ENCODE results near the gene ME2.
"Not testable (repeated sequence)": the region's sequence is repeated elsewhere in the genome, so short reads cannot be mapped to it uniquely, and the experiment has no call there.

The ME2 gene

DNA sequence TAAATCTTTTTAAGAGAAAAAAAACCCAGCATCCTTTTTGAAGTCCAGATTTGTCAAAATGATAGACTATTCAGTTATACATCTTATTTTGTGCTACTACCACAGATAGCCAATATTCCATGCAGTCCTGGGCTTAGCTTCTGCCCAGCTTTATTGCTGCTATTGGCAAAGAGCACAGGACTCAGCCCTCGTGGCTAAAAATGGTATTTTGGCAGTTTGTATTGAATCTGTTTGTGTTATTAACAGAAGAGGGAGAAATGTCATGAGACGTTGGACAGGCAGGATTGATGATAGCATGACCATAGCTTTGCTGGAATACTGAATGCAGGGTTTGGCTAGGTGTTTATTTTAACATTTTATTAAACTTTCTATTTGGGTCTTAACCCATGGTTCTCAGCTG is 108.3 kb downstream of the ME2 start:
- H3K27ac ChIP-seq, result no peak overlapping the region
- TF ChIP-seq, protein P1, sequence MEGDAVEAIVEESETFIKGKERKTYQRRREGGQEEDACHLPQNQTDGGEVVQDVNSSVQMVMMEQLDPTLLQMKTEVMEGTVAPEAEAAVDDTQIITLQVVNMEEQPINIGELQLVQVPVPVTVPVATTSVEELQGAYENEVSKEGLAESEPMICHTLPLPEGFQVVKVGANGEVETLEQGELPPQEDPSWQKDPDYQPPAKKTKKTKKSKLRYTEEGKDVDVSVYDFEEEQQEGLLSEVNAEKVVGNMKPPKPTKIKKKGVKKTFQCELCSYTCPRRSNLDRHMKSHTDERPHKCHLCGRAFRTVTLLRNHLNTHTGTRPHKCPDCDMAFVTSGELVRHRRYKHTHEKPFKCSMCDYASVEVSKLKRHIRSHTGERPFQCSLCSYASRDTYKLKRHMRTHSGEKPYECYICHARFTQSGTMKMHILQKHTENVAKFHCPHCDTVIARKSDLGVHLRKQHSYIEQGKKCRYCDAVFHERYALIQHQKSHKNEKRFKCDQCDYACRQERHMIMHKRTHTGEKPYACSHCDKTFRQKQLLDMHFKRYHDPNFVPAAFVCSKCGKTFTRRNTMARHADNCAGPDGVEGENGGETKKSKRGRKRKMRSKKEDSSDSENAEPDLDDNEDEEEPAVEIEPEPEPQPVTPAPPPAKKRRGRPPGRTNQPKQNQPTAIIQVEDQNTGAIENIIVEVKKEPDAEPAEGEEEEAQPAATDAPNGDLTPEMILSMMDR (conservative IDR thresholded peaks at IDR 0.05), result no peak
- no peak for TF ChIP-seq ZFX (IDR thresholded peaks at IDR 0.05)

DNA sequence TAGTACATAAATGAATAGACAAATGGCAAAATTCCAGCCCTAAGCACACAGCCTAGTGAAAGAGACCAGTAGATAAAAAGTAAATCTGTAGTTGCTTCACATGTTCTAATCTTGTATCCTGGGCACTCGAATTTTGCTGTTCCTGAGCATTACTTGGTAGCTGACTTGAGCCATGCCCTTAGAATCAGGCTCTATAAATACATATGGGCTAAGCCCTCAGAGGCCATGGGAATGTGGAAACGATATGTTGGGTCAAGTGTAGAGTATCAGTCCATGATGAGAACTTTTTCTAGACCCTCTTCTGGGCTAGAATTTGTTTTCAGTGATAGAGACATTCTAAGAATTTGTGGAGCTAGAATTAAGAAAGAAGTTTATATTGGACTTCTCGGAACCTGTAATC is 110.8 kb downstream of the ME2 start:
- TF ChIP-seq ZFX (IDR thresholded peaks at IDR 0.05), result no peak
- TF ChIP-seq, protein P1 (conservative IDR thresholded peaks at IDR 0.05), result no peak
- no peak overlapping the region for H3K27ac ChIP-seq

DNA sequence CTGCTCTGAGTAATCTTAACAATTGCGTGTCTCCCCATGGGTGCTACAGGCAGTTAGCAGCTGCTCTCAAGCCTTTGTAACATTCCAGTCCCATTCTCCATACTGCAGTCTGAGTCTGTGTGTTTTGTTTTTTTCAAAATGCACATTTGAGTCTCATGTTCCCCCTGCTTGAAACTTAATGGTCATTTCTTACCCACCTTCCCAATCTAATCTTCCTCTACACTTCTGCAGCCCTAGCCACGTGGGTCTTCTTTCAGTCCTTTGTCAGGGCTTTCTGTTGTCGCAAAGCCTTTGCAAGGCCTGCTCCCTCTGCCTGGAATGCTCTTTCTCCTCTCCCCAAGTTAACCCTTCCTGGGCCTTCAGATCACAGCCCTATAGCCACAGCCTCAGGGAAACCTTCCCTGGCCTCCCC is 113.4 kb downstream of the ME2 start:
- H3K27ac ChIP-seq, result no peak overlapping the region
- no peak for TF ChIP-seq ZFX (IDR thresholded peaks at IDR 0.05)
- TF ChIP-seq, protein P1 (conservative IDR thresholded peaks at IDR 0.05), result no peak

DNA sequence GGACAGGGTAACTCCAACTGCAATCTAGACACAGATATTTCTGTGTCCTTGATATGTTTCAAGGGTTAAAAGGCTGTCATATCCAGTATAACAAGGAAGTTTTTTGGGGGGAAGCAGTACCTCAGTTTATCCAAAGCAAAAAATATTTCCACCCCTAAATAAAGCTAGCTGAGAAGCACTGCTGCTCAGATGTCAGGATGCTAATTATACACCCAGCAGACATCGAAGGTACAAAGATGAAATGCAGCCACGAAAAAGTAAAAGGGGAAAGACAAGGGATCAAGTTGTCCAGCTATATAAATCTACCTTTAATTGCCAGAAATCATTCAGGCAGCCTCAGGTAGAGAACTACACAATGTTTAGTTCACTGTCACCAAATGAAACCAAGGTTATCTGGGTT is 115.1 kb downstream of the ME2 start:
- TF ChIP-seq ZFX (IDR thresholded peaks at IDR 0.05), result no peak
- TF ChIP-seq, protein P1 (conservative IDR thresholded peaks at IDR 0.05), result no peak
- H3K27ac ChIP-seq, result no peak overlapping the region

DNA sequence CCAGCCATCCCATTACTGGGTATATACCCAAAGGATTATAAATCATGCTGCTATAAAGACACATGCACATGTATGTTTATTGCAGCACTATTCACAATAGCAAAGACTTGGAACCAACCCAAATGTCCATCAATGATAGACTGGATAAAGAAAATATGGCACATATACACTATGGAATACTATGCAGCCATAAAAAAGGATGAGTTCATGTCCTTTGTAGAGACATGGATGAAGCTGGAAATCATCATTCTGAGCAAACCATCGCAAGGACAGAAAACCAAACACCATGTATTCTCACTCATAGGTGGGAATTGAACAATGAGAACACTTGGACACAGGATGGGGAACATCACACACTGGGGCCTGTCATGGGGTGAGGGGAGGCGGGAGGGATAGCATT is 124.3 kb downstream of the ME2 start:
- not testable (repeated sequence) for H3K27ac ChIP-seq
